NB4 (cell line): ENCODE measurements around the gene INPP5F.
"Not testable (repeated sequence)": the region's sequence is repeated elsewhere in the genome, so short reads cannot be mapped to it uniquely, and the experiment has no call there.

Experiments
- CTCF ChIP-seq: IDR thresholded peaks from one replicate; pipeline ENCODE4 v1.5.1; 2012; ENCODE audit warnings: low read depth, low read length
- MAX ChIP-seq: IDR thresholded peaks from 2 replicates; pipeline ENCODE4 v1.6.1; 2011; ENCODE audit warnings: low read depth, low read length
- MYC ChIP-seq: IDR thresholded peaks from 2 replicates; pipeline ENCODE4 v1.6.1; 2011; ENCODE audit warnings: low read depth, low read length
- POLR2A ChIP-seq: IDR thresholded peaks from 2 replicates; pipeline ENCODE4 v1.6.1; 2011; ENCODE audit warnings: mild to moderate bottlenecking; ENCODE audit not compliant: insufficient read length; ENCODE audit errors: extremely low read depth

GRCh38 chr10:119869398-119869797 is 143.5 kb downstream of the INPP5F start:
- TF ChIP-seq CTCF, POLR2A, MYC, MAX: not testable (repeated sequence)
